Measurements from ENCODE around the gene ATP9B.

DNA sequence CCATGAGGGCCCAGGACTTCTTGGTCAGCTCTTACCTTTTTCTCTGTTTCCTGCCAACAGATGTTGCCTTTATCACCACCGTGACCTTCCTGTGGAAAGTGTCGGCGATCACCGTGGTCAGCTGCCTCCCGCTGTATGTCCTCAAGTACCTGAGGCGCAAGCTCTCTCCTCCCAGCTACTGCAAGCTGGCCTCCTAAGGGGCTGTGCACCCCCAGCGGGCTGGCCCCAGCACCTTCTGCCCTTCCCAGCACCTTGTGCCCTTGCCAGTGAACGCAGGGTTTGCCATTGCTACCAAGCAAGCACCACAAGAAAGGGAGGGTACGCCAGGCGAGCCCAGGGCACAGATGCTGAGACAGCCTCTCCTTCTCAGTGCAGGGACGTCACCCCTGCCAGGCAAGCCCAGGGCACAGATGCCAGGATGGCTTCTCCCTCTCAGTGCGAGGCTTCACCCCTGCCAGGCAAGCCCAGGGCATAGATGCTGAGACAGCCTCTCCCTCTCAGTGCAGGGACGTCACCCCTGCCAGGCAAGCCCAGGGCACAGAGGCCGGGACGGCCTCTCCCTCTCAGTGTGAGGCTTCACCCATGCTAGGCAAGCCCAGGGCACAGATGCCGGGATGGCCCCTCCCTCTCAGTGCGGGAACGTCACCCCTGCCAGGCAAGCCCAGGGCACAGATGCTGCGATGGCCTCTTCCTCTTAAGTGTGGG, 308.1 kb downstream of the ATP9B start:
- TF ChIP-seq MTA2 (IDR thresholded peaks at IDR 0.05; ENCODE audit: low read depth) = no peak
- no peak for TF ChIP-seq POLR2A (IDR thresholded peaks at IDR 0.05; ENCODE audit: low read depth, low read length)
- no peak for TF ChIP-seq CTCF (IDR thresholded peaks at IDR 0.05 in 2 of 3, conservative IDR thresholded peaks at IDR 0.05 in 1 of 3; ENCODE audit: control insufficient read depth in 2 of 3, extremely low read depth in 1 of 3, insufficient read depth in 1 of 3, low read depth in 3 of 3, low read length in 3 of 3)
- TF ChIP-seq POLR2AphosphoS5 (IDR thresholded peaks at IDR 0.05; ENCODE audit: low read length) = no peak
